ENCODE measurements around the gene RFX1. TPM values are rescaled to one million over a fixed set of nuclear protein-coding genes. Genes with fewer than 3 reads are reported as not detected.

RFX1 gene
- total and polyA plus RNA-seq, 2 of the 13 experiments (the other 11 are each of a cell fraction or from before 2014, with no cell fraction given), result 1.1 to 1.3 TPM

DNA sequence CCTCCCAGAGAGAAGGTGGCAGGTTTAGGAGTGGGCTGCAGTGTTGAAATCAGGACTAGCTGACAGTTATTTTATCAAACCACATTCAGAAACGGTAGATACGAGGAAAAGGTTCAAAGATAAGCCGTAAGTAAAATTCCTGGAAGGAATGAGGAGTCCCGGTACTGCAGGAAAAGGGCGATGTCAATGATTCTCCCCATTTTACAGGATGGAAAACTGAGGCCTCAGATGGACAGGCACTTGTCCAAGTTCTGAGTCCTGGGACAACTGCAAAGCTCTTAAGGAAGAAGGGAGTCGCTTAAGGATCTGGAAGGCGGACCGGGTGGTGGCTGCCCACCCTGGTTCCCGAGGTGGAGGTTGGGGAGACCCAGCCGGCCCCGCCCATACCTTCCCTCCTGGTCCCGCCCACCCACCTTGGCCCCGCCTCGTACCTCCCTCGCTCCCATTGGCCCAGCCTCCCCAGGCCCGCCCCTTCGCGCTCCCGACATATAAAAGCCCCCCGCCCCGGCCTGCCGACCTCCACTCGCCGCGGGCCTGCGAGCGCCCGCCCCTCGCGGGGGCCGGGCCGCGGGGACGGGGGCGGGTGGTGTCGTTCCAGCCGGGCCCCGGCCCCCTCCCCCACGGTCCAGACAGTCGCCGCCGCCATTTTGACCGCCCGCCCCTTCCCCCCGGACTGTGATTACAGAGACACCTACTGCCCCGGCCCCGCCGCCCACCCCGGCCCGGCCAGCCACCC lies 603 bp downstream of the RFX1 start (continued):
- TF ChIP-seq, protein P1, sequence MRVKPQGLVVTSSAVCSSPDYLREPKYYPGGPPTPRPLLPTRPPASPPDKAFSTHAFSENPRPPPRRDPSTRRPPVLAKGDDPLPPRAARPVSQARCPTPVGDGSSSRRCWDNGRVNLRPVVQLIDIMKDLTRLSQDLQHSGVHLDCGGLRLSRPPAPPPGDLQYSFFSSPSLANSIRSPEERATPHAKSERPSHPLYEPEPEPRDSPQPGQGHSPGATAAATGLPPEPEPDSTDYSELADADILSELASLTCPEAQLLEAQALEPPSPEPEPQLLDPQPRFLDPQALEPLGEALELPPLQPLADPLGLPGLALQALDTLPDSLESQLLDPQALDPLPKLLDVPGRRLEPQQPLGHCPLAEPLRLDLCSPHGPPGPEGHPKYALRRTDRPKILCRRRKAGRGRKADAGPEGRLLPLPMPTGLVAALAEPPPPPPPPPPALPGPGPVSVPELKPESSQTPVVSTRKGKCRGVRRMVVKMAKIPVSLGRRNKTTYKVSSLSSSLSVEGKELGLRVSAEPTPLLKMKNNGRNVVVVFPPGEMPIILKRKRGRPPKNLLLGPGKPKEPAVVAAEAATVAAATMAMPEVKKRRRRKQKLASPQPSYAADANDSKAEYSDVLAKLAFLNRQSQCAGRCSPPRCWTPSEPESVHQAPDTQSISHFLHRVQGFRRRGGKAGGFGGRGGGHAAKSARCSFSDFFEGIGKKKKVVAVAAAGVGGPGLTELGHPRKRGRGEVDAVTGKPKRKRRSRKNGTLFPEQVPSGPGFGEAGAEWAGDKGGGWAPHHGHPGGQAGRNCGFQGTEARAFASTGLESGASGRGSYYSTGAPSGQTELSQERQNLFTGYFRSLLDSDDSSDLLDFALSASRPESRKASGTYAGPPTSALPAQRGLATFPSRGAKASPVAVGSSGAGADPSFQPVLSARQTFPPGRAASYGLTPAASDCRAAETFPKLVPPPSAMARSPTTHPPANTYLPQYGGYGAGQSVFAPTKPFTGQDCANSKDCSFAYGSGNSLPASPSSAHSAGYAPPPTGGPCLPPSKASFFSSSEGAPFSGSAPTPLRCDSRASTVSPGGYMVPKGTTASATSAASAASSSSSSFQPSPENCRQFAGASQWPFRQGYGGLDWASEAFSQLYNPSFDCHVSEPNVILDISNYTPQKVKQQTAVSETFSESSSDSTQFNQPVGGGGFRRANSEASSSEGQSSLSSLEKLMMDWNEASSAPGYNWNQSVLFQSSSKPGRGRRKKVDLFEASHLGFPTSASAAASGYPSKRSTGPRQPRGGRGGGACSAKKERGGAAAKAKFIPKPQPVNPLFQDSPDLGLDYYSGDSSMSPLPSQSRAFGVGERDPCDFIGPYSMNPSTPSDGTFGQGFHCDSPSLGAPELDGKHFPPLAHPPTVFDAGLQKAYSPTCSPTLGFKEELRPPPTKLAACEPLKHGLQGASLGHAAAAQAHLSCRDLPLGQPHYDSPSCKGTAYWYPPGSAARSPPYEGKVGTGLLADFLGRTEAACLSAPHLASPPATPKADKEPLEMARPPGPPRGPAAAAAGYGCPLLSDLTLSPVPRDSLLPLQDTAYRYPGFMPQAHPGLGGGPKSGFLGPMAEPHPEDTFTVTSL (CRISPR knock-in tag; IDR thresholded peaks at IDR 0.05; ENCODE audit: borderline replicate concordance), result no peak
- peak; percentile 56 for TF ChIP-seq CBX1 (IDR thresholded peaks at IDR 0.05; ENCODE audit: low read depth)
- TF ChIP-seq GTF3A (CRISPR knock-in tag; conservative IDR thresholded peaks at IDR 0.05), result no peak
- TF ChIP-seq RAD51 (IDR thresholded peaks at IDR 0.05; ENCODE audit: borderline replicate concordance), result no peak
- TF ChIP-seq, protein P2, sequence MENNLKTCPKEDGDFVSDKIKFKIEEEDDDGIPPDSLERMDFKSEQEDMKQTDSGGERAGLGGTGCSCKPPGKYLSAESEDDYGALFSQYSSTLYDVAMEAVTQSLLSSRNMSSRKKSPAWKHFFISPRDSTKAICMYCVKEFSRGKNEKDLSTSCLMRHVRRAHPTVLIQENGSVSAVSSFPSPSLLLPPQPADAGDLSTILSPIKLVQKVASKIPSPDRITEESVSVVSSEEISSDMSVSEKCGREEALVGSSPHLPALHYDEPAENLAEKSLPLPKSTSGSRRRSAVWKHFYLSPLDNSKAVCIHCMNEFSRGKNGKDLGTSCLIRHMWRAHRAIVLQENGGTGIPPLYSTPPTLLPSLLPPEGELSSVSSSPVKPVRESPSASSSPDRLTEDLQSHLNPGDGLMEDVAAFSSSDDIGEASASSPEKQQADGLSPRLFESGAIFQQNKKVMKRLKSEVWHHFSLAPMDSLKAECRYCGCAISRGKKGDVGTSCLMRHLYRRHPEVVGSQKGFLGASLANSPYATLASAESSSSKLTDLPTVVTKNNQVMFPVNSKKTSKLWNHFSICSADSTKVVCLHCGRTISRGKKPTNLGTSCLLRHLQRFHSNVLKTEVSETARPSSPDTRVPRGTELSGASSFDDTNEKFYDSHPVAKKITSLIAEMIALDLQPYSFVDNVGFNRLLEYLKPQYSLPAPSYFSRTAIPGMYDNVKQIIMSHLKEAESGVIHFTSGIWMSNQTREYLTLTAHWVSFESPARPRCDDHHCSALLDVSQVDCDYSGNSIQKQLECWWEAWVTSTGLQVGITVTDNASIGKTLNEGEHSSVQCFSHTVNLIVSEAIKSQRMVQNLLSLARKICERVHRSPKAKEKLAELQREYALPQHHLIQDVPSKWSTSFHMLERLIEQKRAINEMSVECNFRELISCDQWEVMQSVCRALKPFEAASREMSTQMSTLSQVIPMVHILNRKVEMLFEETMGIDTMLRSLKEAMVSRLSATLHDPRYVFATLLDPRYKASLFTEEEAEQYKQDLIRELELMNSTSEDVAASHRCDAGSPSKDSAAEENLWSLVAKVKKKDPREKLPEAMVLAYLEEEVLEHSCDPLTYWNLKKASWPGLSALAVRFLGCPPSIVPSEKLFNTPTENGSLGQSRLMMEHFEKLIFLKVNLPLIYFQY (CRISPR knock-in tag; IDR thresholded peaks at IDR 0.05; ENCODE audit: borderline replicate concordance), result no peak
- no peak for TF ChIP-seq EEA1 (CRISPR knock-in tag; IDR thresholded peaks at IDR 0.05; ENCODE audit: borderline replicate concordance)
- TF ChIP-seq SP4 (CRISPR knock-in tag; IDR thresholded peaks at IDR 0.05), result peak; percentile 71; the same call in 1 of the 2 replicates
- TF ChIP-seq SYNCRIP (IDR thresholded peaks at IDR 0.05; ENCODE audit: insufficient read depth, low read depth, low read length), result no peak
- no peak for TF ChIP-seq ZNF224 (CRISPR knock-in tag; IDR thresholded peaks at IDR 0.05)
- no peak for TF ChIP-seq ZFP36L2 (CRISPR knock-in tag; IDR thresholded peaks at IDR 0.05)
- no peak for TF ChIP-seq MXD4 (CRISPR knock-in tag; IDR thresholded peaks at IDR 0.05)
- peak; percentile 100 for TF ChIP-seq CHD4 (IDR thresholded peaks at IDR 0.05; ENCODE audit: borderline replicate concordance, low read length)
- TF ChIP-seq ZMYM2 (CRISPR knock-in tag; IDR thresholded peaks at IDR 0.05), result peak; percentile 82
- peak; percentile 30; the same call in 1 of the 2 replicates for TF ChIP-seq ZFY (CRISPR knock-in tag; IDR thresholded peaks at IDR 0.05)
- TF ChIP-seq NFE2 (CRISPR knock-in tag; IDR thresholded peaks at IDR 0.05), result no peak
- no peak for TF ChIP-seq ATAD3A (CRISPR knock-in tag; IDR thresholded peaks at IDR 0.05)
- TF ChIP-seq ZFP90 (CRISPR knock-in tag; IDR thresholded peaks at IDR 0.05; ENCODE audit: borderline replicate concordance), result no peak
- TF ChIP-seq RCOR2 (CRISPR knock-in tag; IDR thresholded peaks at IDR 0.05), result peak; percentile 98
- TF ChIP-seq ATF7 (IDR thresholded peaks at IDR 0.05), result no peak
- no peak for TF ChIP-seq ATF7 (CRISPR knock-in tag; IDR thresholded peaks at IDR 0.05)
- peak; percentile 47 for TF ChIP-seq TBX2 (CRISPR knock-in tag; IDR thresholded peaks at IDR 0.05; ENCODE audit: borderline replicate concordance)
